ENCODE results near the gene CST3.

Gene CST3

DNA sequence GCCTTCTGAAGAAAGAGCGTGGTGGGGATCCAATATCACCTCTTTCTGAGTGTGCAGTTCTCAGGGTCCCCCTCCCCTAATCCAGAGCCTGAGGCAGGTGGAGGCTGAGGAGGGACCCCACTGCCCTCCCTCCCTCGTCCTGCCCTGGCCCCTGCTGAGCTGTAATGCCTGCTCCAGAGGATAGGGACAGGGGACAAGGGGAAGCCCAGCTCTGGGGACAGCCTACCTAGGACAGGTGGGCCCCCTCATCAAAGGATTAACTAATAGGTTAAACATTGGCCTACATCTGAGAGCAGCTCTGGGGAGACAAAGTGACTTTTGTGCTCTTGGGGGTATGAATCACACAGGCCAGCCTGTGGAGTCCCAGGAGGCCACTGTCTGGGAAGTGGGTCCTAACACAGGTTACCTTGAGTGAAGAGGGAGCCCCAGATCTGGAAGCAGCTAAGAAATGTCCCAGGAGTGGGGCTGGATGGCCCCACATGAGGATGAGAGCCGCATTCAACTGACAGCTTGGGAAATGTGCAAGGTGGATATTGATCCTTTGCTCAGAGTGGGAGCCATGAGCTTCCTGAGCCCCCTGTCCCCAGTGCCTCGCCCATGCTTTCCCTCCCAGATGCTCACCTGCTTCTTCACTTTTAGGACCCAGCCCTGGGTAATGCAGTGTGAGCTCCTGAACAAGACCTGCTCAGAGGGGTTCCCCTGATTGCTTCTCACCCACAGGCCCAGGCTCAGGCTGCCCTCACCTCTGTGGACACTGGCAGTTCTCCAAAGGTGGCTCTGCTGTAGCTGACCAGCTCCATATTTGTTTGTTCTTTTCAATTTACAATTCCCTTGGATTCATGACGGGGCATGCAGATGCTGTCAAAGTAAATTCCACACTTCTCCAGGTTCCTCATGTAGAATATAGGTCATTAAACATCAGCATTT, 51.7 kb downstream of the CST3 start:
- TF ChIP-seq EZH2 (optimal IDR thresholded peaks at IDR 0.05; ENCODE audit: low read depth, low read length) = no peak
- TF ChIP-seq EZH2phosphoT487 (IDR thresholded peaks at IDR 0.05; ENCODE audit: low read length) = no peak
- TF ChIP-seq, protein P1, sequence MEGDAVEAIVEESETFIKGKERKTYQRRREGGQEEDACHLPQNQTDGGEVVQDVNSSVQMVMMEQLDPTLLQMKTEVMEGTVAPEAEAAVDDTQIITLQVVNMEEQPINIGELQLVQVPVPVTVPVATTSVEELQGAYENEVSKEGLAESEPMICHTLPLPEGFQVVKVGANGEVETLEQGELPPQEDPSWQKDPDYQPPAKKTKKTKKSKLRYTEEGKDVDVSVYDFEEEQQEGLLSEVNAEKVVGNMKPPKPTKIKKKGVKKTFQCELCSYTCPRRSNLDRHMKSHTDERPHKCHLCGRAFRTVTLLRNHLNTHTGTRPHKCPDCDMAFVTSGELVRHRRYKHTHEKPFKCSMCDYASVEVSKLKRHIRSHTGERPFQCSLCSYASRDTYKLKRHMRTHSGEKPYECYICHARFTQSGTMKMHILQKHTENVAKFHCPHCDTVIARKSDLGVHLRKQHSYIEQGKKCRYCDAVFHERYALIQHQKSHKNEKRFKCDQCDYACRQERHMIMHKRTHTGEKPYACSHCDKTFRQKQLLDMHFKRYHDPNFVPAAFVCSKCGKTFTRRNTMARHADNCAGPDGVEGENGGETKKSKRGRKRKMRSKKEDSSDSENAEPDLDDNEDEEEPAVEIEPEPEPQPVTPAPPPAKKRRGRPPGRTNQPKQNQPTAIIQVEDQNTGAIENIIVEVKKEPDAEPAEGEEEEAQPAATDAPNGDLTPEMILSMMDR (IDR thresholded peaks at IDR 0.05; ENCODE audit: low read length) = no peak
- no peaks in the 10 kb centered on the region for H4K20me1 ChIP-seq (ENCODE audit: insufficient read depth, low read length)
- no peak overlapping the region for H3K4me3 ChIP-seq (ENCODE audit: low read length)
- H3K9me3 ChIP-seq (replicated peaks; ENCODE audit: insufficient read depth, low read length) = no peaks in the 10 kb centered on the region
- no peaks in the 10 kb centered on the region for H3K79me2 ChIP-seq (ENCODE audit: low read length)
- no peaks in the 10 kb centered on the region for H3K9me2 ChIP-seq (replicated peaks; ENCODE audit: insufficient read depth, low read length)
- no peak overlapping the region for H2AFZ ChIP-seq (ENCODE audit: low read length)
- no peaks in the 10 kb centered on the region for H3K36me3 ChIP-seq (replicated peaks; ENCODE audit: insufficient read depth, low read length)
- H3K9ac ChIP-seq (ENCODE audit: low read length) = no peak overlapping the region
- H3K4me1 ChIP-seq (ENCODE audit: low read length) = no peaks in the 10 kb centered on the region
- no peaks in the 10 kb centered on the region for H3F3A ChIP-seq (ENCODE audit: insufficient read depth, low read length)
- H3K27me3 ChIP-seq (replicated peaks; ENCODE audit: insufficient read depth, low read length) = no peaks in the 10 kb centered on the region
- DNase-seq = no peak
- H3K4me2 ChIP-seq (ENCODE audit: low read depth, low read length) = no peak overlapping the region
- no peak overlapping the region for H3K27ac ChIP-seq (ENCODE audit: low read length)

DNA sequence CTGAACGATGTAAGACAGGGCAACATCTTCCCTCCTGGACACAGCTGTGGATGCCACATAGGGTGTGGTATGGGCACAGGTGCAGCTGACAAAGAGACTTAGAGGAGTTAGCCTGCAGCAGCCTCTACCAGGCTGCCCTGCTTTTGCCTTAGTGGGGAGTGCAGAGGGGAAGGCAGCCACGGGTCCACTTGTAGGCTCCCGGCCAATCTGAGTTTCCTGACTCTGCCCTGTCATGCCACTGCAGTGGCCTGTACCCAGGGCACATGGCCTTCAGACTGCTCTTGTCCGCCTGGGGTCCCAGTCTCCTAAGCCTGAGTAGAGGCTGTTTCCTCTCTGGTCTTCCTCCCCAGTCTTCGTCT, 52.3 kb downstream of the CST3 start:
- Histone ChIP-seq H3K4me1 (ENCODE audit: low read length) (no peaks in the 10 kb centered on the region), H3K9me2 (replicated peaks; ENCODE audit: insufficient read depth, low read length) (no peaks in the 10 kb centered on the region), H3K36me3 (replicated peaks; ENCODE audit: insufficient read depth, low read length) (no peaks in the 10 kb centered on the region), H3K9me3 (replicated peaks; ENCODE audit: insufficient read depth, low read length) (no peaks in the 10 kb centered on the region), H3K4me3 (ENCODE audit: low read length) (no peak overlapping the region), H3F3A (ENCODE audit: insufficient read depth, low read length) (no peaks in the 10 kb centered on the region), H3K9ac (ENCODE audit: low read length) (no peak overlapping the region), H3K27me3 (replicated peaks; ENCODE audit: insufficient read depth, low read length) (no peaks in the 10 kb centered on the region), H3K27ac (ENCODE audit: low read length) (no peak overlapping the region), H2AFZ (ENCODE audit: low read length) (no peak overlapping the region), H3K4me2 (ENCODE audit: low read depth, low read length) (no peak overlapping the region), H4K20me1 (ENCODE audit: insufficient read depth, low read length) (no peaks in the 10 kb centered on the region), H3K79me2 (ENCODE audit: low read length) (no peaks in the 10 kb centered on the region)
- TF ChIP-seq EZH2phosphoT487 (IDR thresholded peaks at IDR 0.05; ENCODE audit: low read length) = no peak
- TF ChIP-seq, protein P1 (IDR thresholded peaks at IDR 0.05; ENCODE audit: low read length) = no peak
- no peak for TF ChIP-seq EZH2 (optimal IDR thresholded peaks at IDR 0.05; ENCODE audit: low read depth, low read length)
- DNase-seq = no peak

DNA sequence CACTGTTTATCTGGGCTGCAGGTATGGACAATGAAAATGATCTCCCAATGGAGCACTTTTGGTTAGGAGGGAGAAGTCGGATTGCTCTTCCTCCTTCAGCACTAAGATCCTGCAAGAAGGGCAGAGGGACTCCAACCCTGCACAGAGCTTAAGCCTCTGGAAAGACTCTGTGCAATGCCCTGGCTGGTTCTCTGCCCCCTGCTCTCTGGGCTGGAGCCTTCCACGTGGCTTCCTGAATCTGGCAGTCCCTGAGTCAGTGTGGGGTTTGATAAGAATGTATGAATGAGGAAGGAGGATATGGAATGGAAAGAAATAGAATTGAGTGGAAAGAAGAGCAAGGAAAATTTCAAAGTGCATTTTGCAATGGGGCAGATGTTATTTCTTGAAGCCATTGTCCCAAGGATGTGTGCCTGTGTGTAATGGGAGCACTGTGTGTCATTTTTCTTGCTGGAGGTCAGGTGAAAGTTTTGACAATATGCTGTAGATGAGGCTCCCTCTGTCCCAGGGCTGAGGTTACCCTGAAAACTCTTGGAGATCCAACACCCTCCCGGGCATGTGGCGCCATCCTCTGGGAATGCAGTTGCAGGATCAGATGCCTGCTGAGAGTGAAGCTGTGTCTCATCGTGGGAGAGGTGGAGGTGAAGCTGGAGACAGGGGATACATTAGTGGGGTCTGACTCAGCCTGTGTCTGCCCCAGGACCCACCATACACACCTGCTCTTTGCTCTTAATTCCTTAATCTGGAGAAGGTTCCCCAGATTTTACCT, 53.1 kb downstream of the CST3 start:
- DNase-seq = no peak
- Histone ChIP-seq H3K9me2 (replicated peaks; ENCODE audit: insufficient read depth, low read length) (no peaks in the 10 kb centered on the region), H3K27ac (ENCODE audit: low read length) (no peak overlapping the region), H4K20me1 (ENCODE audit: insufficient read depth, low read length) (no peaks in the 10 kb centered on the region), H2AFZ (ENCODE audit: low read length) (no peak overlapping the region), H3K9ac (ENCODE audit: low read length) (no peak overlapping the region), H3K4me2 (ENCODE audit: low read depth, low read length) (no peak overlapping the region), H3K36me3 (replicated peaks; ENCODE audit: insufficient read depth, low read length) (no peaks in the 10 kb centered on the region), H3K27me3 (replicated peaks; ENCODE audit: insufficient read depth, low read length) (no peaks in the 10 kb centered on the region), H3K4me1 (ENCODE audit: low read length) (no peaks in the 10 kb centered on the region), H3K9me3 (replicated peaks; ENCODE audit: insufficient read depth, low read length) (no peaks in the 10 kb centered on the region), H3F3A (ENCODE audit: insufficient read depth, low read length) (no peaks in the 10 kb centered on the region), H3K79me2 (ENCODE audit: low read length) (no peaks in the 10 kb centered on the region), H3K4me3 (ENCODE audit: low read length) (no peak overlapping the region)
- TF ChIP-seq EZH2 (optimal IDR thresholded peaks at IDR 0.05; ENCODE audit: low read depth, low read length) = no peak
- no peak for TF ChIP-seq EZH2phosphoT487 (IDR thresholded peaks at IDR 0.05; ENCODE audit: low read length)
- TF ChIP-seq, protein P1 (IDR thresholded peaks at IDR 0.05; ENCODE audit: low read length) = no peak

All from MM.1S (cell line).